ENCODE measurements around the gene MAP2K5. TPM values are rescaled to one million over a fixed set of nuclear protein-coding genes. Genes with fewer than 3 reads are reported as not detected.

The MAP2K5 gene
- total RNA-seq, 2 experiments from 2014 or later: 18.0 to 26.7 TPM

- ChIA-PET CTCF (interaction anchor here (1.5 kb wide), 1 partner anchor 13 kb away, joined by 4 read pairs; no protein-coding TSS in a partner anchor), POLR2A (no interaction called here)
- H3K9me3 Mint-ChIP-seq (ENCODE audit: low read depth): no peaks in the 10 kb centered on the region
- H3K4me1 Mint-ChIP-seq: peaks cover 37% of the 10 kb centered on the region
- H3K4me3 Mint-ChIP-seq: no peak overlapping the region
- no peak for DNase-seq
- no peak for ATAC-seq
- no peaks in the 10 kb centered on the region for H3K27me3 Mint-ChIP-seq
- intact Hi-C loops (cut with DNase I, micrococcal nuclease): loop anchor here in 1 of 2 experiments (10.0 kb wide), 1 partner anchor 843 kb away; the partner anchor contains the start of gene SMAD6
- peaks cover 12% of the 10 kb centered on the region for H3K36me3 Mint-ChIP-seq (ENCODE audit: low read depth)
- H3K27ac Mint-ChIP-seq: no peak overlapping the region
Observed at GRCh38 chr15:67547836-67548235, 5.3 kb downstream of the MAP2K5 start.

GRCh38 chr15:67548236-67548852 lies 5.8 kb downstream of the MAP2K5 start:
- intact Hi-C loops (cut with DNase I, micrococcal nuclease): loop anchor here in 1 of 2 experiments (10.0 kb wide), 1 partner anchor 844 kb away; the partner anchor contains the start of gene SMAD6
- DNase-seq (no peak), ATAC-seq (no peak)
- Mint-ChIP-seq H3K4me1 (peaks cover 35% of the 10 kb centered on the region), H3K27ac (no peak overlapping the region), H3K27me3 (no peaks in the 10 kb centered on the region), H3K4me3 (no peak overlapping the region), H3K36me3 (ENCODE audit: low read depth) (peaks cover 16% of the 10 kb centered on the region), H3K9me3 (ENCODE audit: low read depth) (no peaks in the 10 kb centered on the region)
- ChIA-PET CTCF (interaction anchor here (0.7 to 1.5 kb wide), 2 partner anchors 12 to 75 kb away, joined by 3 to 4 read pairs; no protein-coding TSS in a partner anchor), POLR2A (interaction anchor here (0.6 kb wide), 1 partner anchor 310 kb away, joined by 10 read pairs; no protein-coding TSS in a partner anchor)

- POLR2A ChIA-PET: interaction anchor here (0.6 kb wide), 1 partner anchor 311 kb away, joined by 10 read pairs; no protein-coding TSS in a partner anchor
- Mint-ChIP-seq H3K4me1 (peaks cover 28% of the 10 kb centered on the region), H3K36me3 (ENCODE audit: low read depth) (peaks cover 17% of the 10 kb centered on the region), H3K27ac (no peak overlapping the region), H3K9me3 (ENCODE audit: low read depth) (no peaks in the 10 kb centered on the region), H3K27me3 (no peaks in the 10 kb centered on the region), H3K4me3 (no peak overlapping the region)
- DNase-seq (no peak), ATAC-seq (no peak)
- CTCF ChIA-PET: interaction anchor here (0.7 to 1.0 kb wide), 3 partner anchors 11 to 75 kb away, joined by 3 to 4 read pairs (median 3); no protein-coding TSS in a partner anchor
- intact Hi-C loops (cut with DNase I, micrococcal nuclease): loop anchor here in 1 of 2 experiments (10.0 kb wide), 1 partner anchor 844 kb away; the partner anchor contains the start of gene SMAD6
Observed at GRCh38 chr15:67548862-67549651, 6.6 kb downstream of the MAP2K5 start.

- POLR2A ChIA-PET: interaction anchor here (0.6 kb wide), 1 partner anchor 194 kb away, joined by 3 read pairs; no protein-coding TSS in a partner anchor
- peaks cover 16% of the 10 kb centered on the region for H3K36me3 Mint-ChIP-seq (ENCODE audit: low read depth)
Observed at GRCh38 chr15:67549736-67550135, 7.2 kb downstream of the MAP2K5 start.

GRCh38 chr15:67550522-67550921 lies 8.0 kb downstream of the MAP2K5 start:
- Mint-ChIP-seq H3K36me3 (ENCODE audit: low read depth) (peaks cover 21% of the 10 kb centered on the region), H3K27ac (no peak overlapping the region), H3K4me3 (no peak overlapping the region), H3K27me3 (no peaks in the 10 kb centered on the region), H3K4me1 (peaks cover 19% of the 10 kb centered on the region), H3K9me3 (ENCODE audit: low read depth) (no peaks in the 10 kb centered on the region)
- DNase-seq: no peak
- CTCF ChIA-PET: no interaction called here
- intact Hi-C loops (cut with DNase I, micrococcal nuclease): no loop called here
- no peak for ATAC-seq
- POLR2A ChIA-PET: interaction anchor here (0.6 kb wide), 1 partner anchor 193 kb away, joined by 3 read pairs; no protein-coding TSS in a partner anchor

More at GRCh38 chr15:67549736-67550135, 7.2 kb downstream of the MAP2K5 start:
- no peaks in the 10 kb centered on the region for H3K27me3 Mint-ChIP-seq
- H3K4me1 Mint-ChIP-seq: peaks cover 21% of the 10 kb centered on the region
- DNase-seq (no peak), ATAC-seq (no peak)
- H3K9me3 Mint-ChIP-seq (ENCODE audit: low read depth): no peaks in the 10 kb centered on the region
- no peak overlapping the region for H3K4me3 Mint-ChIP-seq
- CTCF ChIA-PET: interaction anchor here (0.6 to 1.0 kb wide), 4 partner anchors 11 to 111 kb away, joined by 3 to 6 read pairs (median 4); no protein-coding TSS in a partner anchor
- intact Hi-C loops (cut with DNase I, micrococcal nuclease): loop anchor here in 1 of 2 experiments (10.0 kb wide), 1 partner anchor 845 kb away; the partner anchor contains the start of gene SMAD6
- H3K27ac Mint-ChIP-seq: no peak overlapping the region

GRCh38 chr15:67551207-67551743 lies 8.8 kb downstream of the MAP2K5 start:
- Mint-ChIP-seq H3K27me3 (no peaks in the 10 kb centered on the region), H3K4me1 (peaks cover 20% of the 10 kb centered on the region), H3K4me3 (no peak overlapping the region), H3K27ac (no peak overlapping the region), H3K9me3 (ENCODE audit: low read depth) (no peaks in the 10 kb centered on the region), H3K36me3 (ENCODE audit: low read depth) (peaks cover 24% of the 10 kb centered on the region)
- ATAC-seq (no peak), DNase-seq (no peak)
- intact Hi-C loops (cut with DNase I, micrococcal nuclease): no loop called here
- POLR2A ChIA-PET: no interaction called here
- CTCF ChIA-PET: no interaction called here

GRCh38 chr15:67554580-67554979 lies 12.1 kb downstream of the MAP2K5 start:
- H3K4me3 Mint-ChIP-seq: no peak overlapping the region
- intact Hi-C loops (cut with DNase I, micrococcal nuclease): no loop called here
- peaks cover 5% of the 10 kb centered on the region for H3K9me3 Mint-ChIP-seq (ENCODE audit: low read depth)
- ChIA-PET POLR2A (no interaction called here), CTCF (no interaction called here)
- H3K4me1 Mint-ChIP-seq: peaks cover 6% of the 10 kb centered on the region
- ATAC-seq (no peak), DNase-seq (no peak)
- H3K36me3 Mint-ChIP-seq (ENCODE audit: low read depth): peaks cover 53% of the 10 kb centered on the region
- H3K27ac Mint-ChIP-seq: no peak overlapping the region
- no peaks in the 10 kb centered on the region for H3K27me3 Mint-ChIP-seq

- ChIA-PET CTCF (interaction anchor here (0.6 to 0.7 kb wide), 2 partner anchors 40 to 654 kb away, joined by 3 read pairs; no protein-coding TSS in a partner anchor), POLR2A (no interaction called here)
- DNase-seq (no peak), ATAC-seq (no peak)
- peaks cover 48% of the 10 kb centered on the region for H3K36me3 Mint-ChIP-seq (ENCODE audit: low read depth)
- H3K27me3 Mint-ChIP-seq: no peaks in the 10 kb centered on the region
- no peak overlapping the region for H3K4me3 Mint-ChIP-seq
- H3K9me3 Mint-ChIP-seq (ENCODE audit: low read depth): peaks cover 5% of the 10 kb centered on the region
- intact Hi-C loops (cut with DNase I, micrococcal nuclease): no loop called here
- no peak overlapping the region for H3K27ac Mint-ChIP-seq
- H3K4me1 Mint-ChIP-seq: peaks cover 6% of the 10 kb centered on the region
Observed at GRCh38 chr15:67556976-67557570, 14.6 kb downstream of the MAP2K5 start.

- CTCF ChIA-PET: no interaction called here
- intact Hi-C loops (cut with DNase I, micrococcal nuclease): no loop called here
- H3K36me3 Mint-ChIP-seq (ENCODE audit: low read depth): peaks cover 44% of the 10 kb centered on the region
- peaks cover 5% of the 10 kb centered on the region for H3K9me3 Mint-ChIP-seq (ENCODE audit: low read depth)
- DNase-seq: no peak
- no peaks in the 10 kb centered on the region for H3K27me3 Mint-ChIP-seq
- no peak for ATAC-seq
- no peak overlapping the region for H3K4me3 Mint-ChIP-seq
- peak overlapping the region; percentile 21 for H3K27ac Mint-ChIP-seq
- peaks cover 6% of the 10 kb centered on the region for H3K4me1 Mint-ChIP-seq
- POLR2A ChIA-PET: no interaction called here
Observed at GRCh38 chr15:67558502-67558901, 16.0 kb downstream of the MAP2K5 start.

- peaks cover 5% of the 10 kb centered on the region for H3K9me3 Mint-ChIP-seq (ENCODE audit: low read depth)
- intact Hi-C loops (cut with DNase I, micrococcal nuclease): no loop called here
- H3K4me1 Mint-ChIP-seq: peaks cover 10% of the 10 kb centered on the region
- no peaks in the 10 kb centered on the region for H3K27me3 Mint-ChIP-seq
- peaks cover 46% of the 10 kb centered on the region for H3K36me3 Mint-ChIP-seq (ENCODE audit: low read depth)
- ChIA-PET POLR2A (no interaction called here), CTCF (interaction anchor here (0.5 kb wide), 1 partner anchor 102 kb away, joined by 3 read pairs; no protein-coding TSS in a partner anchor)
- H3K4me3 Mint-ChIP-seq: no peak overlapping the region
- H3K27ac Mint-ChIP-seq: no peak overlapping the region
- DNase-seq (no peak), ATAC-seq (no peak)
Observed at GRCh38 chr15:67559158-67559557, 16.7 kb downstream of the MAP2K5 start.

GRCh38 chr15:67559576-67559975 lies 17.1 kb downstream of the MAP2K5 start:
- Mint-ChIP-seq H3K4me1 (peaks cover 15% of the 10 kb centered on the region), H3K36me3 (ENCODE audit: low read depth) (peaks cover 43% of the 10 kb centered on the region), H3K9me3 (ENCODE audit: low read depth) (peaks cover 5% of the 10 kb centered on the region), H3K27me3 (no peaks in the 10 kb centered on the region), H3K4me3 (no peak overlapping the region), H3K27ac (no peak overlapping the region)
- ChIA-PET POLR2A (no interaction called here), CTCF (interaction anchor here (0.5 to 1.3 kb wide), 3 partner anchors 12 to 102 kb away, joined by 3 to 4 read pairs (median 4); no protein-coding TSS in a partner anchor)
- intact Hi-C loops (cut with DNase I, micrococcal nuclease): no loop called here
- DNase-seq (no peak), ATAC-seq (no peak)
